ENCODE data around the gene RABL6.

DNA sequence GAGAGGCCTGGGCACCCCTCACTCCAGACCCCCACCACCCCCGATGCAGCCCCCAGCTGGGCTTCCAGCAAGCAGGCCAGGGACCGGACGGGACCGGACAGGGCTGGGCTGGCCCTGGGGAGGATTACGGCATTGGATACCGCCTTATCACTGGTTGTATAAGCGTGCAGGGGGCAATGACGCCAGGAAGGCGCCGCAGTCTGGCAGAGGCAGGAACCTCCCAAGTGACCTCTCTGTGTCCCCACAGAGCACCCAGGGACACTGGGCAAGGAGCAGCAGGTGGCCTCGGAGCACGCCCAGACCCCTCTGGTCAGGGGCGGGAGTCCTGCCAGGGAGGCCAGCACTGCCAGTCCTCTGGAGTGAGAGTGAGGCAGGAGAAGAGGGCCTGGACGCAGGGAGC, 42.7 kb upstream of the RABL6 start:
- TF ChIP-seq, protein P1, sequence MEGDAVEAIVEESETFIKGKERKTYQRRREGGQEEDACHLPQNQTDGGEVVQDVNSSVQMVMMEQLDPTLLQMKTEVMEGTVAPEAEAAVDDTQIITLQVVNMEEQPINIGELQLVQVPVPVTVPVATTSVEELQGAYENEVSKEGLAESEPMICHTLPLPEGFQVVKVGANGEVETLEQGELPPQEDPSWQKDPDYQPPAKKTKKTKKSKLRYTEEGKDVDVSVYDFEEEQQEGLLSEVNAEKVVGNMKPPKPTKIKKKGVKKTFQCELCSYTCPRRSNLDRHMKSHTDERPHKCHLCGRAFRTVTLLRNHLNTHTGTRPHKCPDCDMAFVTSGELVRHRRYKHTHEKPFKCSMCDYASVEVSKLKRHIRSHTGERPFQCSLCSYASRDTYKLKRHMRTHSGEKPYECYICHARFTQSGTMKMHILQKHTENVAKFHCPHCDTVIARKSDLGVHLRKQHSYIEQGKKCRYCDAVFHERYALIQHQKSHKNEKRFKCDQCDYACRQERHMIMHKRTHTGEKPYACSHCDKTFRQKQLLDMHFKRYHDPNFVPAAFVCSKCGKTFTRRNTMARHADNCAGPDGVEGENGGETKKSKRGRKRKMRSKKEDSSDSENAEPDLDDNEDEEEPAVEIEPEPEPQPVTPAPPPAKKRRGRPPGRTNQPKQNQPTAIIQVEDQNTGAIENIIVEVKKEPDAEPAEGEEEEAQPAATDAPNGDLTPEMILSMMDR (conservative IDR thresholded peaks at IDR 0.05 in 1 of 2, IDR thresholded peaks at IDR 0.05 in 1 of 2; ENCODE audit: low read depth in 1 of 2, low read length in 2 of 2) = no peak
- TF ChIP-seq EZH2 (IDR thresholded peaks at IDR 0.05; ENCODE audit: low read length, missing control alignments) = no peak
